Measurements from ENCODE around the gene FTCDNL1. TPM values are rescaled to one million over a fixed set of nuclear protein-coding genes. Genes with fewer than 3 reads are reported as not detected.

The FTCDNL1 gene
- total and polyA plus RNA-seq, 4 donors, result 2.1 to 5.3 (median 4.1) TPM

- Histone ChIP-seq H3K36me3 (ENCODE audit: control insufficient read depth in 4 of 4, insufficient read depth in 3 of 4, low read depth in 1 of 4, low read length in 3 of 4) (no peaks in the 10 kb centered on the region), H3K9ac (ENCODE audit: low read depth in 1 of 2, low read length in 2 of 2) (no peak overlapping the region), H3K4me3 (ENCODE audit: low read depth in 1 of 3, low read length in 3 of 3) (no peak overlapping the region), H3K27ac (ENCODE audit: low read depth in 1 of 2, low read length in 2 of 2) (no peak overlapping the region), H3K9me3 (ENCODE audit: control insufficient read depth in 4 of 4, low read length in 3 of 4) (no peaks in the 10 kb centered on the region), H3K4me1 (ENCODE audit: control insufficient read depth in 4 of 4, insufficient read depth in 4 of 4, low read length in 3 of 4) (peaks cover 0 to 10% (median 5%) of the 10 kb centered on the region in 4 donors), H3K27me3 (ENCODE audit: control insufficient read depth in 4 of 4, insufficient read depth in 4 of 4, low read length in 3 of 4) (no peaks in the 10 kb centered on the region)
- DNase-seq (ENCODE audit: low spot score), result no peak
- WGBS, result 77% methylated on average over 5 of the region's 5 CpGs
- TF ChIP-seq HNF4A (conservative IDR thresholded peaks at IDR 0.05) (no peak), EGR1 (IDR thresholded peaks at IDR 0.05; ENCODE audit: low read depth in 2 of 2) (no peak), MAX (IDR thresholded peaks at IDR 0.05) (no peak), FOXA2 (IDR thresholded peaks at IDR 0.05) (no peak), RXRA (IDR thresholded peaks at IDR 0.05) (no peak), NR2F2 (IDR thresholded peaks at IDR 0.05) (no peak), RAD21 (IDR thresholded peaks at IDR 0.05) (no peak), SP1 (IDR thresholded peaks at IDR 0.05) (no peak)
- TF ChIP-seq, protein P1, sequence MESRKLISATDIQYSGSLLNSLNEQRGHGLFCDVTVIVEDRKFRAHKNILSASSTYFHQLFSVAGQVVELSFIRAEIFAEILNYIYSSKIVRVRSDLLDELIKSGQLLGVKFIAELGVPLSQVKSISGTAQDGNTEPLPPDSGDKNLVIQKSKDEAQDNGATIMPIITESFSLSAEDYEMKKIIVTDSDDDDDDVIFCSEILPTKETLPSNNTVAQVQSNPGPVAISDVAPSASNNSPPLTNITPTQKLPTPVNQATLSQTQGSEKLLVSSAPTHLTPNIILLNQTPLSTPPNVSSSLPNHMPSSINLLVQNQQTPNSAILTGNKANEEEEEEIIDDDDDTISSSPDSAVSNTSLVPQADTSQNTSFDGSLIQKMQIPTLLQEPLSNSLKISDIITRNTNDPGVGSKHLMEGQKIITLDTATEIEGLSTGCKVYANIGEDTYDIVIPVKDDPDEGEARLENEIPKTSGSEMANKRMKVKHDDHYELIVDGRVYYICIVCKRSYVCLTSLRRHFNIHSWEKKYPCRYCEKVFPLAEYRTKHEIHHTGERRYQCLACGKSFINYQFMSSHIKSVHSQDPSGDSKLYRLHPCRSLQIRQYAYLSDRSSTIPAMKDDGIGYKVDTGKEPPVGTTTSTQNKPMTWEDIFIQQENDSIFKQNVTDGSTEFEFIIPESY (IDR thresholded peaks at IDR 0.05), result no peak
- TF ChIP-seq, protein P2, sequence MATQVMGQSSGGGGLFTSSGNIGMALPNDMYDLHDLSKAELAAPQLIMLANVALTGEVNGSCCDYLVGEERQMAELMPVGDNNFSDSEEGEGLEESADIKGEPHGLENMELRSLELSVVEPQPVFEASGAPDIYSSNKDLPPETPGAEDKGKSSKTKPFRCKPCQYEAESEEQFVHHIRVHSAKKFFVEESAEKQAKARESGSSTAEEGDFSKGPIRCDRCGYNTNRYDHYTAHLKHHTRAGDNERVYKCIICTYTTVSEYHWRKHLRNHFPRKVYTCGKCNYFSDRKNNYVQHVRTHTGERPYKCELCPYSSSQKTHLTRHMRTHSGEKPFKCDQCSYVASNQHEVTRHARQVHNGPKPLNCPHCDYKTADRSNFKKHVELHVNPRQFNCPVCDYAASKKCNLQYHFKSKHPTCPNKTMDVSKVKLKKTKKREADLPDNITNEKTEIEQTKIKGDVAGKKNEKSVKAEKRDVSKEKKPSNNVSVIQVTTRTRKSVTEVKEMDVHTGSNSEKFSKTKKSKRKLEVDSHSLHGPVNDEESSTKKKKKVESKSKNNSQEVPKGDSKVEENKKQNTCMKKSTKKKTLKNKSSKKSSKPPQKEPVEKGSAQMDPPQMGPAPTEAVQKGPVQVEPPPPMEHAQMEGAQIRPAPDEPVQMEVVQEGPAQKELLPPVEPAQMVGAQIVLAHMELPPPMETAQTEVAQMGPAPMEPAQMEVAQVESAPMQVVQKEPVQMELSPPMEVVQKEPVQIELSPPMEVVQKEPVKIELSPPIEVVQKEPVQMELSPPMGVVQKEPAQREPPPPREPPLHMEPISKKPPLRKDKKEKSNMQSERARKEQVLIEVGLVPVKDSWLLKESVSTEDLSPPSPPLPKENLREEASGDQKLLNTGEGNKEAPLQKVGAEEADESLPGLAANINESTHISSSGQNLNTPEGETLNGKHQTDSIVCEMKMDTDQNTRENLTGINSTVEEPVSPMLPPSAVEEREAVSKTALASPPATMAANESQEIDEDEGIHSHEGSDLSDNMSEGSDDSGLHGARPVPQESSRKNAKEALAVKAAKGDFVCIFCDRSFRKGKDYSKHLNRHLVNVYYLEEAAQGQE (IDR thresholded peaks at IDR 0.05), result no peak
Measured at GRCh38 chr2:199744260-199744659, 106.7 kb downstream of the FTCDNL1 start.

GRCh38 chr2:199743415-199744120 lies 107.4 kb downstream of the FTCDNL1 start:
- DNase-seq (ENCODE audit: low spot score), result no peak
- 77% methylated on average over 5 of the region's 5 CpGs for WGBS
- no peaks in the 10 kb centered on the region for H3K27me3 ChIP-seq (ENCODE audit: control insufficient read depth in 4 of 4, insufficient read depth in 4 of 4, low read length in 3 of 4)
- peaks cover 0 to 16% (median 11%) of the 10 kb centered on the region in 4 donors for H3K4me1 ChIP-seq (ENCODE audit: control insufficient read depth in 4 of 4, insufficient read depth in 4 of 4, low read length in 3 of 4)
- no peak overlapping the region for H3K27ac ChIP-seq (ENCODE audit: low read depth in 1 of 2, low read length in 2 of 2)
- no peaks in the 10 kb centered on the region for H3K9me3 ChIP-seq (ENCODE audit: control insufficient read depth in 4 of 4, low read length in 3 of 4)
- no peak overlapping the region for H3K9ac ChIP-seq (ENCODE audit: low read depth in 1 of 2, low read length in 2 of 2)
- TF ChIP-seq RAD21 (IDR thresholded peaks at IDR 0.05) (no peak), RXRA (IDR thresholded peaks at IDR 0.05) (no peak), MAX (IDR thresholded peaks at IDR 0.05) (no peak), YY1 (IDR thresholded peaks at IDR 0.05) (no peak), HNF4A (conservative IDR thresholded peaks at IDR 0.05) (no peak), EGR1 (IDR thresholded peaks at IDR 0.05; ENCODE audit: low read depth in 2 of 2) (no peak), JUND (IDR thresholded peaks at IDR 0.05) (no peak), NR2F2 (IDR thresholded peaks at IDR 0.05) (no peak)
- TF ChIP-seq, protein P3, sequence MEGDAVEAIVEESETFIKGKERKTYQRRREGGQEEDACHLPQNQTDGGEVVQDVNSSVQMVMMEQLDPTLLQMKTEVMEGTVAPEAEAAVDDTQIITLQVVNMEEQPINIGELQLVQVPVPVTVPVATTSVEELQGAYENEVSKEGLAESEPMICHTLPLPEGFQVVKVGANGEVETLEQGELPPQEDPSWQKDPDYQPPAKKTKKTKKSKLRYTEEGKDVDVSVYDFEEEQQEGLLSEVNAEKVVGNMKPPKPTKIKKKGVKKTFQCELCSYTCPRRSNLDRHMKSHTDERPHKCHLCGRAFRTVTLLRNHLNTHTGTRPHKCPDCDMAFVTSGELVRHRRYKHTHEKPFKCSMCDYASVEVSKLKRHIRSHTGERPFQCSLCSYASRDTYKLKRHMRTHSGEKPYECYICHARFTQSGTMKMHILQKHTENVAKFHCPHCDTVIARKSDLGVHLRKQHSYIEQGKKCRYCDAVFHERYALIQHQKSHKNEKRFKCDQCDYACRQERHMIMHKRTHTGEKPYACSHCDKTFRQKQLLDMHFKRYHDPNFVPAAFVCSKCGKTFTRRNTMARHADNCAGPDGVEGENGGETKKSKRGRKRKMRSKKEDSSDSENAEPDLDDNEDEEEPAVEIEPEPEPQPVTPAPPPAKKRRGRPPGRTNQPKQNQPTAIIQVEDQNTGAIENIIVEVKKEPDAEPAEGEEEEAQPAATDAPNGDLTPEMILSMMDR (IDR thresholded peaks at IDR 0.05; ENCODE audit: low read depth, low read length, missing input control), result no peak
- TF ChIP-seq, protein P1 (IDR thresholded peaks at IDR 0.05), result no peak
- H3K4me3 ChIP-seq (ENCODE audit: low read depth in 1 of 3, low read length in 3 of 3), result no peak overlapping the region
- no peaks in the 10 kb centered on the region for H3K36me3 ChIP-seq (ENCODE audit: control insufficient read depth in 4 of 4, insufficient read depth in 3 of 4, low read depth in 1 of 4, low read length in 3 of 4)

Data from liver (tissue), 9 donors.